Measurements from ENCODE around the gene TOP1.

TOP1 gene

GRCh38 chr20:41167118-41167470 lies 138.5 kb downstream of the TOP1 start:
- DNase-seq (no peak), ATAC-seq (peak; percentile 8)
- Mint-ChIP-seq H3K36me3 (ENCODE audit: low read depth) (peaks cover 66% of the 10 kb centered on the region), H3K27me3 (peaks cover 2% of the 10 kb centered on the region), H3K9me3 (no peaks in the 10 kb centered on the region), H3K4me3 (no peak overlapping the region), H3K27ac (peak overlapping the region; percentile 59), H3K4me1 (peaks cover 39% of the 10 kb centered on the region)

- Mint-ChIP-seq H3K9me3 (no peaks in the 10 kb centered on the region), H3K36me3 (ENCODE audit: low read depth) (peaks cover 65% of the 10 kb centered on the region), H3K4me1 (peaks cover 36% of the 10 kb centered on the region), H3K27me3 (peaks cover 2% of the 10 kb centered on the region), H3K27ac (peak overlapping the region; percentile 59), H3K4me3 (no peak overlapping the region)
- no peak for DNase-seq
- ATAC-seq, result no peak
These were observed 139.0 kb downstream of the TOP1 start for GRCh38 chr20:41167481-41168253.

- peaks cover 37% of the 10 kb centered on the region for H3K4me1 Mint-ChIP-seq
- H3K36me3 Mint-ChIP-seq (ENCODE audit: low read depth), result peaks cover 69% of the 10 kb centered on the region
These were observed 139.9 kb downstream of the TOP1 start for GRCh38 chr20:41168281-41169161.

GRCh38 chr20:41169162-41169690 lies 140.6 kb downstream of the TOP1 start:
- DNase-seq (no peak), ATAC-seq (no peak)
- Mint-ChIP-seq H3K4me1 (peaks cover 34% of the 10 kb centered on the region), H3K27me3 (peaks cover 2% of the 10 kb centered on the region), H3K9me3 (no peaks in the 10 kb centered on the region), H3K36me3 (ENCODE audit: low read depth) (peaks cover 69% of the 10 kb centered on the region), H3K4me3 (no peak overlapping the region), H3K27ac (no peak overlapping the region)

More at GRCh38 chr20:41168281-41169161, 139.9 kb downstream of the TOP1 start:
- H3K9me3 Mint-ChIP-seq, result no peaks in the 10 kb centered on the region
- H3K27me3 Mint-ChIP-seq, result peaks cover 2% of the 10 kb centered on the region
- peak overlapping the region; percentile 52 for H3K27ac Mint-ChIP-seq
- no peak for ATAC-seq
- DNase-seq, result no peak
- no peak overlapping the region for H3K4me3 Mint-ChIP-seq

- ATAC-seq, result no peak
- no peaks in the 10 kb centered on the region for H3K9me3 Mint-ChIP-seq
- H3K27me3 Mint-ChIP-seq, result peaks cover 2% of the 10 kb centered on the region
- H3K4me3 Mint-ChIP-seq, result no peak overlapping the region
- H3K36me3 Mint-ChIP-seq (ENCODE audit: low read depth), result peaks cover 72% of the 10 kb centered on the region
- peak overlapping the region; percentile 17 for H3K27ac Mint-ChIP-seq
- no peak for DNase-seq
- H3K4me1 Mint-ChIP-seq, result peaks cover 31% of the 10 kb centered on the region
These were observed 141.2 kb downstream of the TOP1 start for GRCh38 chr20:41169791-41170351.

GRCh38 chr20:41170386-41171105 lies 141.9 kb downstream of the TOP1 start:
- peaks cover 2% of the 10 kb centered on the region for H3K27me3 Mint-ChIP-seq
- DNase-seq (peak; percentile 1), ATAC-seq (no peak)
- H3K4me1 Mint-ChIP-seq, result peaks cover 31% of the 10 kb centered on the region
- no peaks in the 10 kb centered on the region for H3K9me3 Mint-ChIP-seq
- no peak overlapping the region for H3K4me3 Mint-ChIP-seq
- H3K36me3 Mint-ChIP-seq (ENCODE audit: low read depth), result peaks cover 70% of the 10 kb centered on the region
- H3K27ac Mint-ChIP-seq, result peak overlapping the region; percentile 17

GRCh38 chr20:41171736-41172295 lies 143.2 kb downstream of the TOP1 start:
- H3K36me3 Mint-ChIP-seq (ENCODE audit: low read depth), result peaks cover 68% of the 10 kb centered on the region
- DNase-seq, result no peak
- peaks cover 24% of the 10 kb centered on the region for H3K4me1 Mint-ChIP-seq
- H3K4me3 Mint-ChIP-seq, result no peak overlapping the region
- H3K9me3 Mint-ChIP-seq, result no peaks in the 10 kb centered on the region
- H3K27ac Mint-ChIP-seq, result peak overlapping the region; percentile 57
- H3K27me3 Mint-ChIP-seq, result no peaks in the 10 kb centered on the region
- ATAC-seq, result no peak

- H3K36me3 Mint-ChIP-seq (ENCODE audit: low read depth), result peaks cover 61% of the 10 kb centered on the region
- DNase-seq (no peak), ATAC-seq (peak; percentile 26)
- H3K4me3 Mint-ChIP-seq, result no peak overlapping the region
- no peaks in the 10 kb centered on the region for H3K9me3 Mint-ChIP-seq
- peak overlapping the region; percentile 60 for H3K27ac Mint-ChIP-seq
- H3K4me1 Mint-ChIP-seq, result peaks cover 17% of the 10 kb centered on the region
- no peaks in the 10 kb centered on the region for H3K27me3 Mint-ChIP-seq
These were observed 143.9 kb downstream of the TOP1 start for GRCh38 chr20:41172296-41173140.

- Mint-ChIP-seq H3K27me3 (no peaks in the 10 kb centered on the region), H3K9me3 (no peaks in the 10 kb centered on the region), H3K27ac (peak overlapping the region; percentile 60), H3K36me3 (ENCODE audit: low read depth) (peaks cover 64% of the 10 kb centered on the region), H3K4me3 (no peak overlapping the region), H3K4me1 (peaks cover 16% of the 10 kb centered on the region)
- DNase-seq (peak; percentile 74), ATAC-seq (peak; percentile 76)
These were observed 144.6 kb downstream of the TOP1 start for GRCh38 chr20:41173161-41173721.

- Mint-ChIP-seq H3K27ac (no peak overlapping the region), H3K27me3 (no peaks in the 10 kb centered on the region), H3K9me3 (no peaks in the 10 kb centered on the region), H3K36me3 (ENCODE audit: low read depth) (peaks cover 63% of the 10 kb centered on the region), H3K4me3 (no peak overlapping the region), H3K4me1 (peaks cover 16% of the 10 kb centered on the region)
- no peak for DNase-seq
- no peak for ATAC-seq
These were observed 145.2 kb downstream of the TOP1 start for GRCh38 chr20:41173791-41174341.

Measured in activated naive CD8-positive, alpha-beta T cell treated with anti-CD3 and anti-CD28 coated beads, Interleukin-2, amount 50 U/mL, for 24 hours (primary cell).